H9 (cell line): Measurements from ENCODE around the gene ELOVL3. TPM values are rescaled to one million over a fixed set of nuclear protein-coding genes. Genes with fewer than 3 reads are reported as not detected.

Source experiments
- DNase-seq: peaks from one replicate; pipeline ENCODE4 v3.0.0-alpha.2; 2017
- H2AFZ ChIP-seq: one replicate; pipeline ENCODE4 v1.6.1; 2013; ENCODE audit warnings: mild to moderate bottlenecking, low read length, control low read depth, moderate library complexity
- H2AK5ac ChIP-seq: 2 replicates; pipeline ENCODE4 v1.6.1; 2013; ENCODE audit warnings: low read length, control low read depth, mixed read lengths; ENCODE audit not compliant: insufficient read length
- H2BK120ac ChIP-seq: one replicate; pipeline ENCODE4 v1.6.1; 2013; ENCODE audit warnings: low read depth, mild to moderate bottlenecking, low read length, control low read depth, inconsistent platforms; ENCODE audit not compliant: poor library complexity, severe bottlenecking
- H2BK12ac ChIP-seq: 2 replicates; pipeline ENCODE4 v1.6.1; 2013; ENCODE audit warnings: low read length, control low read depth, mixed read lengths, low read depth; ENCODE audit not compliant: insufficient read length
- H2BK15ac ChIP-seq: 2 replicates; pipeline ENCODE4 v1.6.1; 2013; ENCODE audit warnings: low read depth, low read length, control low read depth
- H2BK20ac ChIP-seq: one replicate; pipeline ENCODE4 v1.6.1; 2013; ENCODE audit warnings: low read depth, mild to moderate bottlenecking, low read length, control low read depth, inconsistent platforms; ENCODE audit not compliant: poor library complexity, severe bottlenecking
- H2BK5ac ChIP-seq: 2 replicates; pipeline ENCODE4 v1.6.1; 2013; ENCODE audit warnings: low read length, control low read depth, mixed read lengths; ENCODE audit not compliant: insufficient read length
- H3K14ac ChIP-seq: 2 replicates; pipeline ENCODE4 v1.6.1; 2013; ENCODE audit warnings: low read length, control low read depth; ENCODE audit not compliant: insufficient read depth
- H3K18ac ChIP-seq: 2 replicates; pipeline ENCODE4 v1.6.1; 2013; ENCODE audit warnings: low read depth, mild to moderate bottlenecking, mixed read lengths, low read length, control low read depth; ENCODE audit not compliant: insufficient read length
- H3K23ac ChIP-seq: 2 replicates; pipeline ENCODE4 v1.6.1; 2013; ENCODE audit warnings: low read length, control low read depth, mixed read lengths, low read depth; ENCODE audit not compliant: insufficient read length
- H3K23me2 ChIP-seq: 2 replicates; pipeline ENCODE4 v1.6.1; 2013; ENCODE audit warnings: low read depth, mild to moderate bottlenecking, mixed read lengths, low read length, control low read depth; ENCODE audit not compliant: insufficient read length, poor library complexity, severe bottlenecking
- H3K27ac ChIP-seq: 2 replicates; pipeline ENCODE4 v1.5.1; 2013; ENCODE audit warnings: low read length, control low read depth, mixed read lengths, low read depth; ENCODE audit not compliant: insufficient read length
- H3K27me3 ChIP-seq: 2 replicates; pipeline ENCODE4 v1.6.1; 2013; ENCODE audit warnings: low read length, control low read depth, inconsistent platforms; ENCODE audit not compliant: insufficient read depth
- H3K4ac ChIP-seq: 2 replicates; pipeline ENCODE4 v1.6.1; 2013; ENCODE audit warnings: low read depth, mild to moderate bottlenecking, control low read depth, inconsistent platforms, low read length, moderate library complexity
- H3K4me1 ChIP-seq: 2 replicates; pipeline ENCODE4 v1.6.1; 2013; ENCODE audit warnings: low read length, control low read depth, inconsistent platforms; ENCODE audit not compliant: insufficient read depth
- H3K4me2 ChIP-seq: 2 replicates; pipeline ENCODE4 v1.6.1; 2013; ENCODE audit warnings: low read length, control low read depth, mixed read lengths; ENCODE audit not compliant: insufficient read length, insufficient read depth
- H3K56ac ChIP-seq: 2 replicates; pipeline ENCODE4 v1.6.1; 2013; ENCODE audit warnings: low read depth, mild to moderate bottlenecking, mixed read lengths, low read length, control low read depth; ENCODE audit not compliant: insufficient read length
- H3K79me1 ChIP-seq: 2 replicates; pipeline ENCODE4 v1.6.1; 2013; ENCODE audit warnings: low read depth, mild to moderate bottlenecking, moderate library complexity, low read length, control low read depth, inconsistent platforms; ENCODE audit not compliant: insufficient read depth, poor library complexity, severe bottlenecking
- H3K79me2 ChIP-seq: 2 replicates; pipeline ENCODE4 v1.6.1; 2013; ENCODE audit warnings: low read length, control low read depth, inconsistent platforms; ENCODE audit not compliant: insufficient read depth
- H3K9ac ChIP-seq: 2 replicates; pipeline ENCODE4 v1.6.1; 2013; ENCODE audit warnings: low read length, control low read depth, mixed read lengths; ENCODE audit not compliant: insufficient read length; ENCODE audit errors: extremely low read depth
- H3K9me3 ChIP-seq: one replicate; pipeline ENCODE4 v1.6.1; 2013; ENCODE audit warnings: low read depth, low read length, inconsistent platforms; ENCODE audit not compliant: control insufficient read depth
- H3T11ph ChIP-seq: one replicate; pipeline ENCODE4 v1.6.1; 2013; ENCODE audit warnings: mild to moderate bottlenecking, low read length, control low read depth, inconsistent platforms
- H4K20me1 ChIP-seq: one replicate; pipeline ENCODE4 v1.6.1; 2013; ENCODE audit not compliant: control insufficient read depth, insufficient read length, insufficient read depth
- H4K5ac ChIP-seq: 2 replicates; pipeline ENCODE4 v1.6.1; 2013; ENCODE audit warnings: low read depth, mild to moderate bottlenecking, mixed read lengths, low read length, control low read depth; ENCODE audit not compliant: insufficient read length
- H4K8ac ChIP-seq: replicated peaks from 2 replicates; pipeline ENCODE4 v1.6.1; 2013; ENCODE audit warnings: low read length, control low read depth, mixed read lengths, low read depth; ENCODE audit not compliant: insufficient read length
- H4K91ac ChIP-seq: 2 replicates; pipeline ENCODE4 v1.6.1; 2013; ENCODE audit warnings: low read depth, mild to moderate bottlenecking, moderate library complexity, mixed read lengths, low read length, control low read depth; ENCODE audit not compliant: insufficient read length
- H3K27ac Mint-ChIP-seq, 3 experiments: 2 replicates in 2 of 3; 3 replicates in 1 of 3; pipeline ENCODE4 v1.8.0; 2020 to 2021; ENCODE audit warnings: mixed read lengths in 3 of 3, mild to moderate bottlenecking in 1 of 3, moderate library complexity in 1 of 3
- H3K27me3 Mint-ChIP-seq: 2 replicates; pipeline ENCODE4 v1.8.0; 2021; ENCODE audit warnings: low read depth, mild to moderate bottlenecking, moderate library complexity, mixed read lengths
- H3K36me3 Mint-ChIP-seq, 3 experiments: 2 replicates in 2 of 3; 3 replicates in 1 of 3; pipeline ENCODE4 v1.8.0; 2020 to 2021; ENCODE audit warnings: low read depth in 3 of 3, mixed read lengths in 3 of 3; ENCODE audit not compliant: insufficient read depth in 1 of 3
- H3K4me1 Mint-ChIP-seq, 2 experiments: 2 replicates each; pipeline ENCODE4 v1.8.0; 2020; ENCODE audit warnings: mixed read lengths in 2 of 2
- H3K4me3 Mint-ChIP-seq, 2 experiments: 2 replicates in 1 of 2; 3 replicates in 1 of 2; pipeline ENCODE4 v1.8.0; 2020 to 2021; ENCODE audit warnings: mild to moderate bottlenecking in 2 of 2, mixed read lengths in 2 of 2, moderate library complexity in 1 of 2
- H3K9me3 Mint-ChIP-seq, 2 experiments: 2 replicates in 1 of 2; 3 replicates in 1 of 2; pipeline ENCODE4 v1.8.0; 2020; ENCODE audit warnings: mild to moderate bottlenecking in 2 of 2, mixed read lengths in 2 of 2, moderate library complexity in 1 of 2
- CTCF ChIP-seq: fragments of 200-600 bp; sonication (generic); conservative IDR thresholded peaks from 3 replicates; pipeline ENCODE4 v1.8.0; 2021; ENCODE audit warnings: antibody characterized with exemption, mild to moderate bottlenecking
- WGBS: extraction: QIAGEN DNeasy Blood & Tissue Kit; methylation state at CpG from one replicate; pipeline ENCODE4 v1.1.7; 2013; ENCODE audit warnings: missing lambda C conversion rate, low lambda C conversion rate, mixed read lengths; ENCODE audit not compliant: insufficient read length; ENCODE audit errors: extremely low coverage; 5-methylcytosine and 5-hydroxymethylcytosine counted together
- total RNA-seq: library from RNA; stranded (reverse); gene quantifications from 2 replicates; pipeline ENCODE4 v1.2.1, GENCODE V29; 2021

ELOVL3 gene
- total RNA-seq, 1 experiment from 2014 or later, result not detected

- Mint-ChIP-seq H3K36me3 (no peaks in the 10 kb centered on the region; a peak in 1 of 7 replicates), H3K9me3 (peaks cover 0 to 1% of the 10 kb centered on the region in 2 experiments; a peak in 2 of 5 replicates), H3K4me3 (peak overlapping the region; percentile 57 to 80), H3K27ac (no peak overlapping the region), H3K4me1 (peaks cover 3 to 16% of the 10 kb centered on the region in 2 experiments; a peak in 3 of 4 replicates), H3K27me3 (peaks cover 98% of the 10 kb centered on the region)
- H3K27me3 ChIP-seq, result peaks cover 63% of the 10 kb centered on the region
- peak; percentile 83 for DNase-seq
- H4K20me1 ChIP-seq, result peaks cover 2% of the 10 kb centered on the region
- H3K4ac ChIP-seq, result no peak overlapping the region
- H2AFZ ChIP-seq, result no peak overlapping the region
- no peak overlapping the region for H3K14ac ChIP-seq
- no peak overlapping the region for H2BK120ac ChIP-seq
- no peak overlapping the region for H4K91ac ChIP-seq
- no peak overlapping the region for H2BK20ac ChIP-seq
- H2BK15ac ChIP-seq, result no peak overlapping the region
- H3K79me1 ChIP-seq, result no peaks in the 10 kb centered on the region
- no peak overlapping the region for H3K18ac ChIP-seq
- TF ChIP-seq CTCF, result peak; percentile 96
- peaks cover 15% of the 10 kb centered on the region for H3K23me2 ChIP-seq
- H3K4me1 ChIP-seq, result no peaks in the 10 kb centered on the region
- H4K5ac ChIP-seq, result no peak overlapping the region
- H2BK5ac ChIP-seq, result no peak overlapping the region
- H3K27ac ChIP-seq, result no peak overlapping the region
- no peak overlapping the region for H3K56ac ChIP-seq
- no peak overlapping the region for H2BK12ac ChIP-seq
- WGBS, result no CpG with 5 or more reads among the region's 76 CpGs
- H3K79me2 ChIP-seq, result no peaks in the 10 kb centered on the region
- H3K4me2 ChIP-seq, result peak overlapping the region; percentile 53
- H3K9ac ChIP-seq, result no peak overlapping the region
- no peak overlapping the region for H4K8ac ChIP-seq
- no peak overlapping the region for H3T11ph ChIP-seq
- no peak overlapping the region for H3K23ac ChIP-seq
- H3K9me3 ChIP-seq, result no peaks in the 10 kb centered on the region
- H2AK5ac ChIP-seq, result no peak overlapping the region
Measured at GRCh38 chr10:102231357-102232318, 5.5 kb downstream of the ELOVL3 start.
